ENCODE results near the gene CAMSAP3.
A peak's percentile ranks its signal among the peaks of the same experiment; 100 is the strongest.

CAMSAP3 gene

DNA sequence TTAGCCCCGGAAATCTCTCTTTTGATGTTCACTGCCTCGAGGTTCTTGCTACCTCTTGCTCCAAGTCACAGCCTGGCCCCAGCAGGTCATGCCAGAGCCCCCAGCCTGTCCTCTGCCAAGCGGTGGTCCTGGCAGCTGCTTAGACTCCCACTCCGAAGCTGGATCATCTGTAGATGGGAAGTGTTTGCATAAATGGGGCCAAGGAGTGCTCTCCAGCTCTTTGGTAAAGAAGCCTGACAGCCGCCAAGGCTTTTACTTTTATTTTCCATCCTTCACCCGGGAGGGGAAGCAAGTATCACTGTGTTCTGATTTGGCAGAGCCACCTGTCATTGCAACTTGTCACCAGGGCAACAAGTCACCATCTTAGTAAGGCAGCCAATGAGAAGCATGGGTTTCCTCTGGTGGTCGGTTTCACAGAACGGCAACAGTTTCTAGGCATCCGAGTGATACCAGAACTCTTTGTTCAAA, 62.6 kb downstream of the CAMSAP3 start:
- Histone ChIP-seq H3K4me2 (ENCODE audit: low read depth, low read length) (peak overlapping the region; percentile 73), H2AFZ (ENCODE audit: low read length) (peak overlapping the region; percentile 88), H3K27me3 (replicated peaks; ENCODE audit: insufficient read depth, low read length) (peaks cover 71% of the 10 kb centered on the region), H3K36me3 (replicated peaks; ENCODE audit: insufficient read depth, low read length) (no peaks in the 10 kb centered on the region), H3K79me2 (ENCODE audit: low read length) (no peaks in the 10 kb centered on the region), H4K20me1 (ENCODE audit: insufficient read depth, low read length) (no peaks in the 10 kb centered on the region), H3K27ac (ENCODE audit: low read length) (no peak overlapping the region), H3K9ac (ENCODE audit: low read length) (peak overlapping the region; percentile 38; the same call in 1 of the 2 replicates), H3K9me3 (replicated peaks; ENCODE audit: insufficient read depth, low read length) (no peaks in the 10 kb centered on the region), H3K4me3 (ENCODE audit: low read length) (peak overlapping the region; percentile 64), H3K4me1 (ENCODE audit: low read length) (no peaks in the 10 kb centered on the region), H3K9me2 (replicated peaks; ENCODE audit: insufficient read depth, low read length) (no peaks in the 10 kb centered on the region), H3F3A (ENCODE audit: insufficient read depth, low read length) (no peaks in the 10 kb centered on the region)
- DNase-seq = peak; percentile 83
- TF ChIP-seq EZH2phosphoT487 (IDR thresholded peaks at IDR 0.05; ENCODE audit: low read length) = no peak
- no peak for TF ChIP-seq EZH2 (optimal IDR thresholded peaks at IDR 0.05; ENCODE audit: low read depth, low read length)
- TF ChIP-seq CTCF (IDR thresholded peaks at IDR 0.05; ENCODE audit: low read length) = no peak

GRCh38 chr19:7661744-7662538, 66.3 kb downstream of the CAMSAP3 start:
- Histone ChIP-seq H3K9ac (ENCODE audit: low read length) (no peak overlapping the region), H3K79me2 (ENCODE audit: low read length) (no peaks in the 10 kb centered on the region), H3K4me1 (ENCODE audit: low read length) (no peaks in the 10 kb centered on the region), H3K9me3 (replicated peaks; ENCODE audit: insufficient read depth, low read length) (no peaks in the 10 kb centered on the region), H2AFZ (ENCODE audit: low read length) (no peak overlapping the region), H3K4me3 (ENCODE audit: low read length) (no peak overlapping the region), H3F3A (ENCODE audit: insufficient read depth, low read length) (no peaks in the 10 kb centered on the region), H3K27me3 (replicated peaks; ENCODE audit: insufficient read depth, low read length) (peaks cover 82% of the 10 kb centered on the region), H3K36me3 (replicated peaks; ENCODE audit: insufficient read depth, low read length) (no peaks in the 10 kb centered on the region), H4K20me1 (ENCODE audit: insufficient read depth, low read length) (no peaks in the 10 kb centered on the region), H3K4me2 (ENCODE audit: low read depth, low read length) (no peak overlapping the region), H3K27ac (ENCODE audit: low read length) (no peak overlapping the region), H3K9me2 (replicated peaks; ENCODE audit: insufficient read depth, low read length) (no peaks in the 10 kb centered on the region)
- DNase-seq = no peak
- no peak for TF ChIP-seq CTCF (IDR thresholded peaks at IDR 0.05; ENCODE audit: low read length)

- peaks cover 76% of the 10 kb centered on the region for H3K27me3 ChIP-seq (replicated peaks; ENCODE audit: insufficient read depth, low read length)
- TF ChIP-seq EZH2phosphoT487 (IDR thresholded peaks at IDR 0.05; ENCODE audit: low read length) (no peak), CTCF (IDR thresholded peaks at IDR 0.05; ENCODE audit: low read length) (no peak), EZH2 (optimal IDR thresholded peaks at IDR 0.05; ENCODE audit: low read depth, low read length) (no peak)
- H3F3A ChIP-seq (ENCODE audit: insufficient read depth, low read length) = no peaks in the 10 kb centered on the region
These were observed 67.0 kb downstream of the CAMSAP3 start for GRCh38 chr19:7662657-7663056.

More at GRCh38 chr19:7662657-7663056, 67.0 kb downstream of the CAMSAP3 start:
- H2AFZ ChIP-seq (ENCODE audit: low read length) = no peak overlapping the region
- no peak overlapping the region for H3K9ac ChIP-seq (ENCODE audit: low read length)
- no peak for DNase-seq
- no peak overlapping the region for H3K4me2 ChIP-seq (ENCODE audit: low read depth, low read length)
- H3K36me3 ChIP-seq (replicated peaks; ENCODE audit: insufficient read depth, low read length) = no peaks in the 10 kb centered on the region
- H3K9me3 ChIP-seq (replicated peaks; ENCODE audit: insufficient read depth, low read length) = no peaks in the 10 kb centered on the region
- no peaks in the 10 kb centered on the region for H3K79me2 ChIP-seq (ENCODE audit: low read length)
- H3K9me2 ChIP-seq (replicated peaks; ENCODE audit: insufficient read depth, low read length) = no peaks in the 10 kb centered on the region
- no peaks in the 10 kb centered on the region for H3K4me1 ChIP-seq (ENCODE audit: low read length)
- no peak overlapping the region for H3K4me3 ChIP-seq (ENCODE audit: low read length)
- no peaks in the 10 kb centered on the region for H4K20me1 ChIP-seq (ENCODE audit: insufficient read depth, low read length)
- no peak overlapping the region for H3K27ac ChIP-seq (ENCODE audit: low read length)

Measured in MM.1S (cell line).